Measurements from ENCODE around the gene SLC7A14. TPM values are rescaled to one million over a fixed set of nuclear protein-coding genes. Genes with fewer than 3 reads are reported as not detected.

Gene SLC7A14
- total and polyA plus RNA-seq, 8 donors = 0.27 to 0.82 (median 0.44) TPM; not detected in 2

DNA sequence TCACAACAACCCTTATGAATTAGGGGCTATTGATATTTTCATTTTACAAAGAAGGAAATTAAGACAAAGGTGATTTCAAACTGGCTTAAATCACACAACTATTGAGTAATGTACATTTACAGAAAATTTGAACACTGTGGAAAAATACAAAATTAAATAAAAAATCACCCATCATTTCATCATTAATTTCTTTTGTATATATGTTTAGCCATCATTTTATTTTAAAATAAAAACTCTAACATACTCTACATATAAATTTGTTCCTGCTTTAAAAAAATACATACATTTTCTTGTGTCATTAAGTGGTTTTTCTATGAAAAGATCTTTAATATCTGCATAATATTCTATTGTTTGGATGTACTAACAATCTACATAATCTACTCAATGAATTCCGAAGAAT lies 147.0 kb downstream of the SLC7A14 start:
- no peaks in the 10 kb centered on the region for H3K9me3 ChIP-seq
- H3K27me3 ChIP-seq = no peaks in the 10 kb centered on the region
- intact Hi-C loops (cut with DNase I) = no loop called here
- ATAC-seq = no peak
- no peaks in the 10 kb centered on the region for H3K36me3 ChIP-seq
- no peaks in the 10 kb centered on the region for H3K4me1 ChIP-seq
- TF ChIP-seq, protein P1, sequence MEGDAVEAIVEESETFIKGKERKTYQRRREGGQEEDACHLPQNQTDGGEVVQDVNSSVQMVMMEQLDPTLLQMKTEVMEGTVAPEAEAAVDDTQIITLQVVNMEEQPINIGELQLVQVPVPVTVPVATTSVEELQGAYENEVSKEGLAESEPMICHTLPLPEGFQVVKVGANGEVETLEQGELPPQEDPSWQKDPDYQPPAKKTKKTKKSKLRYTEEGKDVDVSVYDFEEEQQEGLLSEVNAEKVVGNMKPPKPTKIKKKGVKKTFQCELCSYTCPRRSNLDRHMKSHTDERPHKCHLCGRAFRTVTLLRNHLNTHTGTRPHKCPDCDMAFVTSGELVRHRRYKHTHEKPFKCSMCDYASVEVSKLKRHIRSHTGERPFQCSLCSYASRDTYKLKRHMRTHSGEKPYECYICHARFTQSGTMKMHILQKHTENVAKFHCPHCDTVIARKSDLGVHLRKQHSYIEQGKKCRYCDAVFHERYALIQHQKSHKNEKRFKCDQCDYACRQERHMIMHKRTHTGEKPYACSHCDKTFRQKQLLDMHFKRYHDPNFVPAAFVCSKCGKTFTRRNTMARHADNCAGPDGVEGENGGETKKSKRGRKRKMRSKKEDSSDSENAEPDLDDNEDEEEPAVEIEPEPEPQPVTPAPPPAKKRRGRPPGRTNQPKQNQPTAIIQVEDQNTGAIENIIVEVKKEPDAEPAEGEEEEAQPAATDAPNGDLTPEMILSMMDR (IDR thresholded peaks at IDR 0.05) = no peak
- H3K27ac ChIP-seq = no peak overlapping the region
- DNase-seq = no peak
- no peak overlapping the region for H3K4me3 ChIP-seq

DNA sequence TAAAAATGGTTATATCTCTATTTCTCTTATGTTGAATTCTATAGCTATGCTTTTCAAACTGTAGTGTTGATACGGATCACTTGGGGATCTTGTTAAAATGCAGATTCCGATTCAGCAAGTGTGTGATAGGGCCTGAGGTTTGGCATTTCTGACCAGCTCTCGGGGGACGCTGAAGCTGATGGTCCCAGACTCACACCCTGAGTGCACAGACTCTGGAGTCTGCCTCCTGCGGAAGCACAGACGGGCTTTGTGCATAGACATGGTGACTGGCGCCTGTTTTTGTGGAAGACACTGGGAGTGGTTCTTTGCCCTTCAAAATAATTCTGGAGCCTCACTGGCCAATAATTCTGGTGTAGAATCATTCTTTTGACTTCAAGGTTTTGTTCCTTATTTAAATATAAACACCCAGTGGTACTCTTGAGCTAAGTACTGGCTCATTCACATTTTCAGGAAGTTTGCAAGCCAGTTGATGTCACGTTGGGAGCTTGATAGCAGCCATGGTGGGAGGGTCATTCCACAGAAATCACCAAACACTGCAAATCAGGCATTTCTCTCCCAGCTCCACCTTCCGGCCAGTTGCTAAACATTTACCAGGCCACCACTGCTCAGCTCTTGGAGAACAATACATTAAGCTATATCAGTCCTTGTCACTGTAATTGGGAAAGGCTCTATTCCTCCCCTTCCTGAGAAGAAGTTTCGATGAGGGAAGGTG lies 148.0 kb downstream of the SLC7A14 start:
- H3K27ac ChIP-seq = no peak overlapping the region
- no peaks in the 10 kb centered on the region for H3K36me3 ChIP-seq
- H3K4me3 ChIP-seq = no peak overlapping the region
- TF ChIP-seq, protein P1 (IDR thresholded peaks at IDR 0.05) = no peak
- no peaks in the 10 kb centered on the region for H3K4me1 ChIP-seq
- no peaks in the 10 kb centered on the region for H3K27me3 ChIP-seq
- intact Hi-C loops (cut with DNase I) = no loop called here
- DNase-seq = no peak
- ATAC-seq = no peak
- no peaks in the 10 kb centered on the region for H3K9me3 ChIP-seq

DNA sequence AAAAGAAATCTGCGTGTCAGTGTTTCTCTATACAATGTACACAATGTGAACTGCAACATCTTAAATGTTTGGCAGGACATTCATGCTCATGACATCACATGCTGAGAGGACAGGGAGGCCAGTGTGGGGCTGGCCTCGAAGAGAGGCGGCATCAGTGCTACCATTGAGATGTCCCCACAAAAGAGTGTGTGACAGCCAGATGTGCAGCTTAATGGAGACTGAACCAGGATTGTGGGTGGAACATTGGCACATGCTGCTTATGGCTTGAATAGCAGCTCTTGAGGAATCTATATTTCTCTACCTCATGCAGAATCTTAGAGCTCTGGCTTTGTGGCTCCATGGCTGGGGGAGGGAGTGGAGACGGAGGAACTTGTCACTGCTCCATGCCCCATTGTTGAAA lies 148.7 kb downstream of the SLC7A14 start:
- H3K27ac ChIP-seq = no peak overlapping the region
- no peaks in the 10 kb centered on the region for H3K4me1 ChIP-seq
- H3K27me3 ChIP-seq = no peaks in the 10 kb centered on the region
- intact Hi-C loops (cut with DNase I) = no loop called here
- no peak for DNase-seq
- ATAC-seq = no peak
- H3K4me3 ChIP-seq = no peak overlapping the region
- H3K9me3 ChIP-seq = no peaks in the 10 kb centered on the region
- TF ChIP-seq, protein P1 (IDR thresholded peaks at IDR 0.05) = no peak
- H3K36me3 ChIP-seq = no peaks in the 10 kb centered on the region

DNA sequence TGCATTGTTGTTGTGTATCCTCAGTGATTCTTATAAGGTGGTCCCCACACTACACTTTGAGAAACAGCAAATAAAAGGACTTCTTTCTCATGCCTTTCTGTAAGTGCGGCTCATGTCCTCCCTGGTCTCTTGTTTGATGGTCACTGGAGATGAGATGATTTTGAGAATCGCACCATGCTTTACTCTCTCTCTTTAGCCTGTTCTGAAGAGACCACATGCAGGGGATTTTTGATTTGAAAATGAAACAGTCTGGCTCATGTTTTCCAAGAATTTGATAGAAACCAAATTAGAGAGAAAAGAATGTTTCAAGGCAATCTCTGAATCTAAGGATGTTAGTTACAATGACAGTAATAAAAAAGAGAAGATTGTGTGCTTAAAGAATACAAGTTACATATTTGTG lies 149.2 kb downstream of the SLC7A14 start:
- Histone ChIP-seq H3K27ac (no peak overlapping the region), H3K27me3 (no peaks in the 10 kb centered on the region), H3K4me3 (no peak overlapping the region), H3K36me3 (no peaks in the 10 kb centered on the region), H3K4me1 (no peaks in the 10 kb centered on the region), H3K9me3 (no peaks in the 10 kb centered on the region)
- intact Hi-C loops (cut with DNase I) = no loop called here
- DNase-seq (no peak), ATAC-seq (no peak)
- TF ChIP-seq, protein P1 (IDR thresholded peaks at IDR 0.05) = no peak

DNA sequence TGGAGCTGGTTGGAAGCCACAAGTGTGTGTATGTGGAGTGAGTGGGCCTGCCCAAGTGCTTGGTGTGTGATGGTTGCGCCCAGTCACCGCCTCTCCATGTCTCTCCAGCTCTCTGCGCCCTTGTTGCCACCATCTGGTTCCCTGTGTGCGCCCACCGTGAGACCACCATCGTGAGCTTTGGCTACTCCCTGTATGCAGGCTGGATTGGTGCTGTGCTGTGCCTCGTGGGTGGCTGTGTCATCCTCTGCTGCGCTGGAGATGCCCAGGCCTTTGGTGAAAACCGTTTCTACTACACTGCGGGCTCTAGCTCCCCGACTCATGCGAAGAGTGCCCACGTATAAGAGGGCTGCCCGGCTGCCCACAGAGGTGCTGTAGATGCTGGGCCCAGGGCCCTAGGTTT lies 153.5 kb downstream of the SLC7A14 start:
- Histone ChIP-seq H3K4me3 (no peak overlapping the region), H3K4me1 (no peaks in the 10 kb centered on the region), H3K27ac (no peak overlapping the region), H3K9me3 (no peaks in the 10 kb centered on the region), H3K27me3 (no peaks in the 10 kb centered on the region), H3K36me3 (no peaks in the 10 kb centered on the region)
- ATAC-seq (no peak), DNase-seq (no peak)
- TF ChIP-seq, protein P1 (IDR thresholded peaks at IDR 0.05) = no peak
- intact Hi-C loops (cut with DNase I) = no loop called here

All from left lung (tissue), 10 donors.